HG02642 (cell line): ENCODE data around the gene NEDD4L.

Source experiments
- ATAC-seq: cut with Tn5 transposase; IDR thresholded peaks from one replicate; pipeline ENCODE4 v1.9.1; 2021; ENCODE audit warnings: mild to moderate bottlenecking; ENCODE audit not compliant: unreplicated experiment, poor library complexity

The NEDD4L gene

GRCh38 chr18:58110398-58110797, 66.4 kb downstream of the NEDD4L start:
- peak; percentile 49 for ATAC-seq

- ATAC-seq = no peak
These were observed 68.1 kb downstream of the NEDD4L start for GRCh38 chr18:58112174-58112573.

GRCh38 chr18:58113337-58113736, 69.3 kb downstream of the NEDD4L start:
- ATAC-seq = peak; percentile 60

- no peak for ATAC-seq
These were observed 70.7 kb downstream of the NEDD4L start for GRCh38 chr18:58114766-58115165.

- ATAC-seq = no peak
These were observed 72.8 kb downstream of the NEDD4L start for GRCh38 chr18:58116818-58117217.

GRCh38 chr18:58117786-58118403, 73.9 kb downstream of the NEDD4L start:
- ATAC-seq = no peak

- ATAC-seq = no peak
These were observed 74.5 kb downstream of the NEDD4L start for GRCh38 chr18:58118536-58118935.

GRCh38 chr18:58119819-58120218, 75.8 kb downstream of the NEDD4L start:
- ATAC-seq = no peak

- no peak for ATAC-seq
These were observed 80.4 kb downstream of the NEDD4L start for GRCh38 chr18:58124475-58124874.

- ATAC-seq = no peak
These were observed 81.2 kb downstream of the NEDD4L start for GRCh38 chr18:58125183-58125582.

GRCh38 chr18:58125756-58126155, 81.7 kb downstream of the NEDD4L start:
- no peak for ATAC-seq

- ATAC-seq = no peak
These were observed 84.7 kb downstream of the NEDD4L start for GRCh38 chr18:58128381-58129374.

- ATAC-seq = no peak
These were observed 88.7 kb downstream of the NEDD4L start for GRCh38 chr18:58132595-58133261.

GRCh38 chr18:58135183-58135641, 91.2 kb downstream of the NEDD4L start:
- ATAC-seq = no peak

GRCh38 chr18:58135701-58136331, 91.8 kb downstream of the NEDD4L start:
- ATAC-seq = no peak

GRCh38 chr18:58136879-58137278, 92.9 kb downstream of the NEDD4L start:
- no peak for ATAC-seq

GRCh38 chr18:58139459-58140386, 95.7 kb downstream of the NEDD4L start:
- no peak for ATAC-seq

GRCh38 chr18:58140387-58141325, 96.6 kb downstream of the NEDD4L start:
- no peak for ATAC-seq
